Colon (tissue), 2 donors: ENCODE results near the gene IRX4.
"Not testable (repeated sequence)": the region's sequence is repeated elsewhere in the genome, so short reads cannot be mapped to it uniquely, and the experiment has no call there.

Experiments used
- FAIRE-seq: peaks from 2 replicates; lab custom pipeline; 2012; peaks lifted over from hg19 to GRCh38; lab: Jason Lieb, UNC
- donor health status: control.
- donor health status: control.

Gene IRX4

GRCh38 chr5:1856596-1857255, 26.0 kb downstream of the IRX4 start:
- no peak for FAIRE-seq

DNA sequence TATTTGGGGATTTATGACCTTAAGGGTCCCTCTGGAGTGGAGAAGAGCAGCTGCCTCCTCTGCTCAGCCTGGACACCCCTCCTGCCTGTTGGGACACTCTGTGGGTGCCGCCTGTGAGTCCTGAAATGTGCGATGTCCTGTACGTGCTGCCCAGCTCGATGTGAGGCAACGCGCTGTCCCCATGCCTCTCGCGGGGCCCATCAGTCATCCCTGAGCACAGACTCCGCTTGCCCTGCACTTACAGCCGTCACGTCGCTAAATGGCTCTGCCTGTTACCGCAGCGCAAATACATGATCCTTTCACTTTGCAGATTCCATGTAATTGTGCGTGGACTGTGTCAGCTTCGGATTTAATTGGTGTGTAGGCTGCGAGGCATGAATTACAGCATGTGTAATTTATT, 27.1 kb downstream of the IRX4 start:
- FAIRE-seq, result no peak

DNA sequence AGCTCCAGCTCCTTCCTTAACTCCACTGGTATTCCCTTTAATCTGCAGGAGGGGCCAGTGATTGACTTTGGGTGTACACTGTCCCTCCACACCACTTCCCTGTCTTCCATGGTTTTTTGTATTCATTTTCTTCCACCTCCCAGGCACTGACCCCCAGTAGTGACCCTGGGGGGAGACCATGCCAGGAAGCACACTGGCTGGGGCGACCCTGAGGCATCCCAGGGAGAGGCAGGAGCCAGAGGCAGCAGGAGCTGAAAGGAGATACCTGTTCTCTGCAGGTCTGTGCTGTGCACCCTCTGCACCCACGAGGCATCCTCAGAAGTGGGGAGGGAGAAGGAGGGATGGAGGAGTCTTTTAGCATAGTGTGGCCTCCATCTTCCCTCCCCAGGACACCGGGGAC, 27.6 kb downstream of the IRX4 start:
- no peak for FAIRE-seq

DNA sequence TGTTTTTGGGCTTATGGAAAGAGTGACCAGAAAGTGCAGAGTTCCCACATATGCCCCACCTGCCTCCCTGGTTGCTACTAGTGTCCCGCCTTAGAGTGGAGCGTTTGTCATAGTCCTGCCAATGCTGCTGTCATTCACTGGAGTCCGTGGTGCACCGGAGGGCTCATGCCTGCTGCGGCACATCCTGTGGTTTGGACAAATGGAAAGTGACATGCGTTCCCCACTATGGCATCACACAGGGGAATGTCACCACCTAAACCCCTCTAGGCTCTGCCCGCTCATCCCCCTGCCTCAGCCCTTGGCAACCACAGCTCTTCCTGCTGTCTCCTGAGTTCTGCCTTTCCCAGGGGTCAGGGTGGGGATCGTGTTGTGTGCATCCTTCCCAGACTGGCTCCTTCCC, 29.2 kb downstream of the IRX4 start:
- no peak for FAIRE-seq

GRCh38 chr5:1852324-1852947, 30.3 kb downstream of the IRX4 start:
- no peak for FAIRE-seq

DNA sequence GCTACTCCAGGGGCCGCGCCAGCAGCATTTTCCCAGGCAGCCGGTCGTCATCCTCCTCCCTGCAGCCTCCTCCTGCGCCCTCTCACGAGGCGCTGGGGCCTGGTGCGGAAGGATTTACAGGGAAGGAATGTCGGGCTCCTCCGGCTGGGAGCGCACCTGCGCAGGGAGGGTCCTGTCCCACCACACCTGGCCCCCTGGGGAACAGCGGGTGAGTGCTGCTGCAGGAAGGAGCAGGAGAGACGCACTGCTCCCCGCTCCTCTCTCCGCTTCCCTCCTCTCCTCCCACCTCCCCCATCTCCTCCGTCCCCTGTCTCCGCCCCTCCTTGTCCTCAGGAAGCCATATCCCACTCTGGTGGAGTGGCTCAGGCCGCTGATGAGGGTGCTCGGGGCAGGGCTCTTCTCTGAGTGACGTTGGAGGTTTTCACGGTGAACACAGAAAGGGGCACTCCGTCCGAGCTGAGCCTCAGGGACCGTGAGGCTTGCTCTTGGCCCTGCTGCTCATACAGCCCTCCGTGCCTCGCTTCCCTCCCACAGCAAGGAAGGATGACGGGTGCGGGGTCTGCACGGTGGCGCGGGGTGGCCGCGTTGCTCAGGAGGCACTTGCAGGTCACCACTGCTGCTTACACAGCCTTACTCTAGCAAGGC, 31.3 kb downstream of the IRX4 start:
- no peak for FAIRE-seq

- FAIRE-seq, result no peak
Observed at GRCh38 chr5:1850324-1851154, 32.2 kb downstream of the IRX4 start.

- FAIRE-seq, result no peak
Observed at GRCh38 chr5:1847611-1848010, 35.1 kb downstream of the IRX4 start.

- no peak for FAIRE-seq
Observed at GRCh38 chr5:1847056-1847455, 35.7 kb downstream of the IRX4 start.

GRCh38 chr5:1846583-1846982, 36.1 kb downstream of the IRX4 start:
- FAIRE-seq, result no peak

- FAIRE-seq, result no peak
Observed at GRCh38 chr5:1845696-1846095, 37.0 kb downstream of the IRX4 start.

- no peak for FAIRE-seq
Observed at GRCh38 chr5:1844708-1845436, 37.9 kb downstream of the IRX4 start.

DNA sequence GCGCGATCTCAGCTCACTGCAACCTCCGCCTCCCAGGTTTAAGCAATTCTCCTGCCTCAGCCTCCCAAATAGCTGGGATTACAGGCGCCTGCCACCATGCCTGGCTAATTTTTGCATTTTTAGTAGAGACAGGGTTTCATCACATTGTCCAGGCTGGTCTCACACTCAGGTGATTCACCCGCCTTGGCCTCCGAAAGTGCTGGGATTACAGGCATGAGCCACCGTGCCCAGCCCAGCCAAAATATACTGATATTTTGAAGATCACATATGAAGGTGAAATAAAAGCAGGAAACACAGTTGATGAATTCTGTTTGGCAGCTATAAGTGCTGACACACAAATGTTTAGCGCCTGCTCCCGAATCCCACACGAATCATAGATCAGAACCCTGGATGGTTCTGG, 39.0 kb downstream of the IRX4 start:
- FAIRE-seq, result not testable (repeated sequence)

DNA sequence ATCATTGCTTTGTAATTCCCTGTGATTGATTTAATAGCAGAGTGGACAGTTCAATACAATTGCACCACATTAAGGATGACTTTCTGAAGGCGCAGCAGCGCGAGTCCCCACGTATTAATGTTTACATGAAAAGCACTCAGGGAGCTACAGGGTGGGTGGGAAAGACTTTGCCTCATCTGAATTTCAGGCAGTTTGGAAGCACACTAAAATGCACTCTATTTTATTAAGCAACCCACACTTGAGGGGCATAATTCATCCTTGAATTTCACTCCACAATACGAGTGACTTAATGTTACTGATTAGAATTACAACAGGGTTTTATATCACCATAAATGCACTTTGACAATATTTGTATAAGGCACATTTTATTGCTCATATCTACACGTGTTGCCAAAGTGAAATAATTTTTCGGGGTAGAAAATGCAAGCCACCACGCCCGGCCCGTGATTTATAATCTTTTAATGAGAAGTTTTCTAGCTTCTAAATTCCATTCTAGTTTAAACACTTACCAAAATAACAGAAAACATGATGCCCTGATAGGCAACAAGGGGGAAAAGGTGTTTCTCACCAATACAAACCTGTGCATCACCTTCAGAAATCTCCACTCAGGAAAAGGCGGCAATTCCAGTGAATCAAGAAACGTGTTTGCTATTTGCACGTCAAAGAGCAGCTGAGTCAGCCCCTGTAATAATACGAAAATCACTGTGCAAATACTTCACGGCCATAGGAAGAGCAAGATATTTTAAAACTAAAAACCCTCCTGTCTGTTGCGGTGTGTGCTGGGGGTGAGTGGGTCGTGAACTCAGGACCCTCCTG, 40.5 kb downstream of the IRX4 start:
- FAIRE-seq, result no peak

GRCh38 chr5:1840741-1841521, 41.8 kb downstream of the IRX4 start:
- no peak for FAIRE-seq

GRCh38 chr5:1840071-1840547, 42.6 kb downstream of the IRX4 start:
- FAIRE-seq, result no peak

- no peak for FAIRE-seq
Observed at GRCh38 chr5:1838013-1838412, 44.7 kb downstream of the IRX4 start.

GRCh38 chr5:1836891-1837880, 45.5 kb downstream of the IRX4 start:
- no peak for FAIRE-seq
